HG03103 (cell line): Measurements from ENCODE around the gene WNT6.

ENCODE experiments used
- ATAC-seq: cut with Tn5 transposase; IDR thresholded peaks from one replicate; pipeline ENCODE4 v1.9.1; 2021; ENCODE audit warnings: low read depth; ENCODE audit not compliant: unreplicated experiment

The WNT6 gene

DNA sequence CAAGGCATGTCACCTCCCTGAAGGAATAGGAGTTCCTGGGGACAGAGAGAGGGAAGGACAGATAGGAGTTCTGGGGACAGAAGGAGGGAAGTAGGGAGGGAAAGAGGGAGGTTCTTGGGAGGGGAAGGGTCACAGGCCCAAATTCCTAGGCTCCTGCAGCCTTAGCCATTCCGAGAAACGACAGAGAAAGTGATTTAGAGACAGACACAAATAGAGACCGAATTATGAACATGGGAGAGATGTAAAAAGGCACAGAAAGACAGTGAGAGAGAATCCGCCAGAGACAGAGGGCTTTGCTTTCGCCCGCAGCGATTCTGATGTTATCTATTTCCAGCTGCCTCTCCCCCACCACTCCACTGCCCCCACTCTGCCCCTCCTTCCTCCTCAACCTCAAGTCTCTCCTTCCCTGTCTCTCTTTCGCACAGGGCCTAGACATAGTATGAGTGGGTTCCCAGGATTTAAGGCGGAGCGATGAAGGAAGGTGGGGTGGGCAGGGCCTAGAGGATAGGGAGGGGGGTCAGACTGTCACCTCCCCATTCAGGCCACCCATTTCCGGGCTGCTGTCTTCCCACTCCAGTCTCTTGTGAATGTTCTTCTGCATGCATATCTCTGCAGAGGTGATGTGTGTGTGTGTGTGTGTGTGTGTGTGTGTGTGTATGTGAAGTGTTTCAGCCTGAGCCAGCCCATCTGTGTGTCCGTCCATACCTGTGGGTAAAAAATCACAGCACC, 3.3 kb upstream of the WNT6 start:
- no peak for ATAC-seq

DNA sequence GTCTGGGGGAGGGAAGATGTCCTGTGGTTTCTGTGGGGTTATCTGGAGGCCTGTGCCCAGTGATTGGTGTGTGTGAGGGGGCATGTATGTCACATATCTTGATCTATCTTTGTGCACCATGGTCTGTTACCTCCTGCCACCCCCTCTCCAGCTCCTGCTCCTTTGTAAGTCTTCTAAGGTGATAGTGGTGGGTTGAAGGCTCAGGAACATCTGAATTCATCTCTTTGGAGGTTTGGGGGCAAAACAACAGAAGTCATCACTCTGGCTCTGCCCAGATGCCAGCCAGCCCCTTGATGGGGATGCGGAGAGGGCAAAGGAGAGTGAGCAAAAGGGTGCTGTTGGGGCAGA, 2.7 kb upstream of the WNT6 start:
- ATAC-seq, result no peak

DNA sequence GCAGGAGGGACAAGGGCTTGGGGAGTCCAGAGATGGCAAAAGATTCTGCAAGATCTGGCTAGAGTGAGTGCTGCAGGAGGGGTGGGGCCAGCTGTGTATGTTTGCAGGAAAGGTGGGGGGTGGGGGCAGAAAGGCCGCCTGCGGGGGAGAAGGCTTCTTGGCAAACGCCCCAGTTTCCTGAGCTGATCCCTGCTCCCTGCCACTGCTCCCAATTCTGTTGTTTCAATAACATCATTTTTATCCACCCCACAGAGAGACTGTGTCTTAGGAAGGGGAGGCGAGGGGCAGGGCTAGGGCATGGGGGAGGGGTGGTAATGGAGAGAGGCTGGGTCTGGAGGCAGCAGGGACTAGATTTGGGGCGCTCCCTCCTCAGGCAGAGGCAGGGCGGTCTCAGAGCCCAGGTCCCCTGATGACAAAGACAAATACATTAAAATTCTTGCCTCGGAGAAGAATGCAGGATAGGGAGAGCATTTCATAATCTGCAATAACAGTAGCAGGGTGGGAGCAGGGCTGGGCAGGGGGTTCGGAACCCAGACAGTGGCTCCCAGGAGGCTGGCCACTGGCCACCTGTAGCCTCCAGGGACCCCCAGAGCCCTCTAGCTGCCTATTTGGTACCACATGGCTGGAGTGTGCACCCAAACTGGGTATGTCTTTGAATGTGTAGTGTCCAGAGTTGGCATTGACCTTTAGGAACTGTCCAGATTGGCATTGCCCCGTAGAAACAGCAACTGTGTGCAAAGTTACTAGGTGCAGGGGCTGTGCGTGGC, 2.1 kb upstream of the WNT6 start:
- no peak for ATAC-seq

DNA sequence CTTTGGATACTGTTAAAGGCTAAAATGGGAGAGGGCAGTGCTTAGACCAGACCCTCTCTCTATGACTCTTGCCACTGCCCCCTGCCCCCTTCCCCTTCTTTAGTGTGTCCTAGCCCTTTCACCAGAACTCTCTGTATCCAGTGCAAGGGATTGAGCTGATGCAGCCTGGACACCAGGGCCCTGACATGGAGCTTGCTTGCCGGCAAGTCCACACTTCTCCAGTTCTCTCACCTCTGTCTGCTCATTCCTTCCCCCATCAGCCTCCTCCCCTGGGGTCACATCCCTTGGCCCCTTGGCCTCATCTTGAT, 1.5 kb upstream of the WNT6 start:
- ATAC-seq, result no peak

GRCh38 chr2:218858671-218859555, 692 bp upstream of the WNT6 start:
- no peak for ATAC-seq

DNA sequence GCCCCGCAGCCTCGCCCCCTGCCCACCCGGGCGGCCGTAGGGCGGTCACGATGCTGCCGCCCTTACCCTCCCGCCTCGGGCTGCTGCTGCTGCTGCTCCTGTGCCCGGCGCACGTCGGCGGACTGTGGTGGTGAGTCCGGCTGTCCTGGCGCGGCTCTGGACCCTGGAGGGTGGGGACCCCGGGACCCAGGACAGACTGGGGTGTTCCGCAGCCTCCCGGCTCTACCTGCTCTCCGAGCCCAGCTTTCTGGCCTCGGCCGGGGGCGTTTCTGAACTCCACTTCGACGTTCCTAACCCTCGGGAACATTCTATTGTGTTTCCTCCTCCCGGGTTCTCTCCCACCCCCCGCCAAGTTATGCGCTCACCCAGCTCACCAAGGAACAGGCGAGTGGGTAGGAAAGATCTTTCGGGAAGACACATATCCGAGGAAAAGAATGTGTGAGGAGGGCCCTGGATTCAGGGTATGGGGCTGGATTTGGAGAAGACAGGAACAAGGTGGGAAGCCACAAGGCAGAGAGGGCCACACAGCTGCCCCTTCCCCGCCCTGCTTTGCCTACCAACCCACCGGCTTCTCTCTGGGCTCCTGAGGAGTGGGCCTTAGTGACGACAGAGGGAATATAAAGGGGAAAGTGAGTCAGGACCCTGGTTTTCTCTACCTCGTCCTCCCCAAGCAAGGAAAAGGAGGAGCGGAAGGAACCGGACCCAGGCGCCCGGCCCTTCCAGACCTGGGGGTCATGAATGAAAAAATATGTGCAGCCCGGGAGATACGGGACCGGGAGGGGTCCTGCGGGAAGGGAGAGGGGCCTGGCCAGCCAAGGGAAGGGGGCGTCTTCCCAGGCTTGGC, 605 bp downstream of the WNT6 start:
- no peak for ATAC-seq

- ATAC-seq, result no peak
These were observed 1.4 kb downstream of the WNT6 start for GRCh38 chr2:218860950-218861381.

GRCh38 chr2:218861645-218862318, 2.2 kb downstream of the WNT6 start:
- ATAC-seq, result no peak

DNA sequence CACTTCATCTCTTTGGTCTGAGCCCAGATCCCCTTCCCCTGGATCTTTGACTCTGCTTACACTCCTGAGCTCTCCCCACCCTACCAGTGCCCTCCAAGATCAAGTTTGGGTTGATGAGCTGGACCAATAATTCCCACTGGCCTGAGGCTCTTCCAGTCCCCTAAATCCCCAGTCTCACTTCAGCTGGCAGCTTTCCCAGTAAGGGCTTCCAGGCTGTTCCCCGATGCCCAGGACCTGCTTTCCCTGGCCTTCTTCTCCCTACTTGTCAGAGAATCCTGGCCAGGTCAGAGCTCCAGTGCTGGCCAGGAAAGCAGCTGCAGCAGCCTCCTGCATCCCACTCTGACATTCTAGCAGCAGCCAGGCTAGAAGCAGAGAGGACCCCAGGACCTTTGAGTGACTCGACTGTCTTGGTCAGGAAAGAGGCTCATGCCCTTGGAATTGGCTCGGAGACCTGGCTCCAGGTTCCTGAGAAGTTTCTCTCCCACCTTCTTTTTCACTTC, 3.5 kb downstream of the WNT6 start:
- no peak for ATAC-seq

DNA sequence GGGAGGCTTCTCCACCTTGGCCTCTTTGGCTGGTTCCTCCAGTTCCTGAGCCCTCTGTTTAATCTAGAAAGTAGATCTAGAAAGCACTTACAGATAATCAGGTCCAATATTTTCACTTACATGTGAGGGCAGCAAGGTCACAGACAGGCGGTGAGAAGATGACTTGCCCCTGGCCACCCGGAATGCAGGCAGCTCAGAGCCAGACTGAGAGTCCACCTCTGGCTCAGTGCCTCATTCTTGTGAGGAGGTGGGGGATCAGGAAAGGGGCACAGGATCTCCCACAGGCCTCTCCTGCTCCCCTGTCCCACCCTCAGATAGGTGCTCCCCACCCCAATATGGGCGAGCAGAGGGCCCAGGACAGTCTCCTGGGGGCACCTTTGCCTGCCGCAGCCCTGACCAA, 5.8 kb downstream of the WNT6 start:
- ATAC-seq, result no peak

DNA sequence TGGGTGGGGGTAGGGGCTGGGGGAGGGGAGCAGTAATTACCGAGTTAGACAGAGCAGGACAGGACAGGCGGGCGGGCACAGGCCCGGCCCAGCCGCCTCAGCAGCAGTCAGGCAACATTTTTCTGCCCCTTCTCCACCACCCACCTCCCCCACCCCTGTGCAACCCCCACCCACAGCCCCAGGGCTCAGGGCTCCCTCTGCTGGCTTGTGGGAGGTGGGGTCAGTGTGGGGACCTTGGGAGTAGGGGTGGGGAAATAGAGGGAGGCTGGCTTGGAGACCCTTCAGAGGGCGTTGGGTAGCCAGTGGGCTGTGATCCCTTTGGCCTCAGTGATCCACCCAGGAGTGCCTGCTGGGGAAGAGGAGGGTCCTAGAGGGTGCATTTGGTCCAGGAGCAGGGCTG, 6.4 kb downstream of the WNT6 start:
- ATAC-seq, result no peak

DNA sequence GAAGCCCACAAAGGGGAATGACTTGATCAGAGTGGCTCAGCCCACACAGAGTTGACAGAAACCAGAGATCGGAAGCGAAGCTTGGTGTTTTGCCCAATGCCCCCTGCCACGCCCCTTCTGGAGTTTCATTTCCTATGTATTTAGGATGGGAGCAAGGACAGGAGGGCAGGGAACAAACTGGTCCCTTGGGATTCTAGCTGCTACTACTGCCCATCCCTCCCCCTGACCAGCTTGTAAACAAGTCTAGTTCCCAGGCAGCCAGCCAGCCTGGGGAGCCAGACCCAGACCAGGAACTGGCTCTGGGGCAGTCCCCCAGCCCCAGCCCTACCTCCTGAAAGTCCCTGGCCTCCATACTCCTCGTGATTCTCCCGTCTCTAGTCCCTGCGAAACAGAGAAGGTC, 8.3 kb downstream of the WNT6 start:
- no peak for ATAC-seq

GRCh38 chr2:218869064-218869463, 9.5 kb downstream of the WNT6 start:
- ATAC-seq, result no peak

GRCh38 chr2:218870984-218871344, 11.4 kb downstream of the WNT6 start:
- ATAC-seq, result no peak

GRCh38 chr2:218871345-218872302, 12.0 kb downstream of the WNT6 start:
- no peak for ATAC-seq

GRCh38 chr2:218872645-218873358, 13.2 kb downstream of the WNT6 start:
- no peak for ATAC-seq

- ATAC-seq, result no peak
These were observed 14.0 kb downstream of the WNT6 start for GRCh38 chr2:218873359-218874194.
